Activated B cell treated with CpG ODN at 0.5 μM for 24 hours (primary cell): ENCODE results near the gene PAX2. TPM values are rescaled to one million over a fixed set of nuclear protein-coding genes. Genes with fewer than 3 reads are reported as not detected.
A peak's percentile ranks its signal among the peaks of the same experiment; 100 is the strongest.

Experiments
- ATAC-seq: fragments of 200-7000 bp; cut with Tn5 transposase; one replicate; pipeline ENCODE4 v1.10.0; 2021; ENCODE audit warnings: low read depth, mild to moderate bottlenecking, moderate library complexity
- CTCF ChIA-PET: fragments of 350-600 bp; sonication (Branson Sonifier 250); formaldehyde crosslinking; loops from one replicate; lab custom pipeline; 2021; ENCODE audit warnings: antibody characterized with exemption; lab: Charles Lee
- POLR2A ChIA-PET: fragments of 350-600 bp; sonication (Branson Sonifier 250); formaldehyde crosslinking; loops from one replicate; lab custom pipeline; 2021; ENCODE audit warnings: antibody characterized with exemption; lab: Charles Lee
- DNase-seq: peaks from one replicate; pipeline ENCODE4 v3.0.0; 2022
- H3K27ac Mint-ChIP-seq: one replicate; pipeline ENCODE4 v1.8.0; 2020; ENCODE audit warnings: mixed read lengths
- H3K27me3 Mint-ChIP-seq: one replicate; pipeline ENCODE4 v1.8.0; 2021; ENCODE audit warnings: mixed read lengths
- H3K36me3 Mint-ChIP-seq: one replicate; pipeline ENCODE4 v1.8.0; 2021; ENCODE audit warnings: low read depth, mixed read lengths
- H3K4me1 Mint-ChIP-seq: one replicate; pipeline ENCODE4 v1.8.0; 2021; ENCODE audit warnings: mixed read lengths
- H3K4me3 Mint-ChIP-seq: one replicate; pipeline ENCODE4 v1.8.0; 2020; ENCODE audit warnings: mild to moderate bottlenecking, mixed read lengths
- H3K9me3 Mint-ChIP-seq: one replicate; pipeline ENCODE4 v1.8.0; 2020; ENCODE audit warnings: mixed read lengths
- intact Hi-C: fragments of 100-400 bp; cut with micrococcal nuclease; formaldehyde crosslinking; loops from one replicate; pipeline ENCODE4 v1.15.1; 2024
- total RNA-seq: library from RNA; stranded (reverse); gene quantifications from 2 replicates; pipeline ENCODE4 v1.2.3, GENCODE V29; 2022
- TF ChIP-seq, protein P1 (sequence below): fragments of 200-600 bp; IDR thresholded peaks from one replicate; pipeline ENCODE4 v1.8.0; 2022; ENCODE audit warnings: antibody characterized with exemption, mild to moderate bottlenecking

Gene PAX2
- total RNA-seq, 1 donor from 2014 or later, result not detected

DNA sequence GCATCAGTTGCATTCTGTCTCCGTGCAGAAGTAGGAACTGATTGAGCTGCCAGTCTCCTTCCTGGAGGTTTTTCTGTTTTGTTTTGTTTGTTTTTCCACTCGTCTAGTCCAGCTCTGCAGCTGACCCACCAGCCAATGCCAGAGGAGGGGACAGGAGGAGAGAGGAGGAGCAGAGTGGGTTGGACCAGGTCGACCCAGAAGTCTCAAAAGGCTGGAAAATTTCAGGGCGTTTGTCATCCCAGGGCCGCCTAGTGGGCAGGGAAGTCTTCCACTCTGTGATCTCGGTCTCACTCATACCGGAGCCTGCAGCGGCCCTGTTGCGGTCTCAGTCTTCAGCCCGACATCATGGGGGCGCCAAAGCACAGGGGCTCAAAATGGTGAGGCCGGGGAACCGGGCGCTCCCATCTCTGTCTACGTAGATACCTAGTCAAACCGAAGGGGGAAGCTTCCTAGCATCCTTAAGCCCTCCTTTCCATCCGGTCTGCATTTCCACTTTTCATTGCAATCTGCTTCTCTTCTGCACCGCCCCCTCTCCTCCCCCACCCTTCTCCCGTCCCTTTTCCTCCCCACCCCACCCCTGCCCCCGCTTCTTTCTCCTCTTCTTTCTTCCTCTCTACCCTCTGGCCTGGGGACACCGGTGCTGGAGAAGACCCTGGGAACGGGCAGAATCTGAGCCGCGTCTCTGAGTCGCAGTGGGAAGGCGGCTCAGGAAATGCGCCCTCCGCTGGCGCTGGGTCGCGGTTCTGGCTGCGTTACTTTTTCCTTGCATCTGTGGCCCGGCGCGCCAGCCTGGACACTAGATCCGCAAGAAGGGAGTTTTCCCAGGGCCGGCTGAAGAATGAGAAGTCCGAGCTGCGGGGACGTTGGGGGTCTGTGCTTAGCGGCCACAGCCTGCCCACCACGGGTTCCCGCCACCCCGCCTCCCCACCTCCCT, 16.2 kb upstream of the PAX2 start:
- Mint-ChIP-seq H3K4me3 (peak overlapping the region; percentile 40), H3K36me3 (no peaks in the 10 kb centered on the region), H3K4me1 (peaks cover 26% of the 10 kb centered on the region), H3K27ac (no peak overlapping the region), H3K27me3 (peaks cover 72% of the 10 kb centered on the region), H3K9me3 (no peaks in the 10 kb centered on the region)
- ChIA-PET CTCF (interaction anchor here (1.6 kb wide), 1 partner anchor 14 kb away, joined by 3 read pairs; no protein-coding TSS in a partner anchor), POLR2A (no interaction called here)
- TF ChIP-seq, protein P1, sequence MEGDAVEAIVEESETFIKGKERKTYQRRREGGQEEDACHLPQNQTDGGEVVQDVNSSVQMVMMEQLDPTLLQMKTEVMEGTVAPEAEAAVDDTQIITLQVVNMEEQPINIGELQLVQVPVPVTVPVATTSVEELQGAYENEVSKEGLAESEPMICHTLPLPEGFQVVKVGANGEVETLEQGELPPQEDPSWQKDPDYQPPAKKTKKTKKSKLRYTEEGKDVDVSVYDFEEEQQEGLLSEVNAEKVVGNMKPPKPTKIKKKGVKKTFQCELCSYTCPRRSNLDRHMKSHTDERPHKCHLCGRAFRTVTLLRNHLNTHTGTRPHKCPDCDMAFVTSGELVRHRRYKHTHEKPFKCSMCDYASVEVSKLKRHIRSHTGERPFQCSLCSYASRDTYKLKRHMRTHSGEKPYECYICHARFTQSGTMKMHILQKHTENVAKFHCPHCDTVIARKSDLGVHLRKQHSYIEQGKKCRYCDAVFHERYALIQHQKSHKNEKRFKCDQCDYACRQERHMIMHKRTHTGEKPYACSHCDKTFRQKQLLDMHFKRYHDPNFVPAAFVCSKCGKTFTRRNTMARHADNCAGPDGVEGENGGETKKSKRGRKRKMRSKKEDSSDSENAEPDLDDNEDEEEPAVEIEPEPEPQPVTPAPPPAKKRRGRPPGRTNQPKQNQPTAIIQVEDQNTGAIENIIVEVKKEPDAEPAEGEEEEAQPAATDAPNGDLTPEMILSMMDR, result no peak
- intact Hi-C loops, result no loop called here
- ATAC-seq (peak; percentile 48), DNase-seq (no peak)

DNA sequence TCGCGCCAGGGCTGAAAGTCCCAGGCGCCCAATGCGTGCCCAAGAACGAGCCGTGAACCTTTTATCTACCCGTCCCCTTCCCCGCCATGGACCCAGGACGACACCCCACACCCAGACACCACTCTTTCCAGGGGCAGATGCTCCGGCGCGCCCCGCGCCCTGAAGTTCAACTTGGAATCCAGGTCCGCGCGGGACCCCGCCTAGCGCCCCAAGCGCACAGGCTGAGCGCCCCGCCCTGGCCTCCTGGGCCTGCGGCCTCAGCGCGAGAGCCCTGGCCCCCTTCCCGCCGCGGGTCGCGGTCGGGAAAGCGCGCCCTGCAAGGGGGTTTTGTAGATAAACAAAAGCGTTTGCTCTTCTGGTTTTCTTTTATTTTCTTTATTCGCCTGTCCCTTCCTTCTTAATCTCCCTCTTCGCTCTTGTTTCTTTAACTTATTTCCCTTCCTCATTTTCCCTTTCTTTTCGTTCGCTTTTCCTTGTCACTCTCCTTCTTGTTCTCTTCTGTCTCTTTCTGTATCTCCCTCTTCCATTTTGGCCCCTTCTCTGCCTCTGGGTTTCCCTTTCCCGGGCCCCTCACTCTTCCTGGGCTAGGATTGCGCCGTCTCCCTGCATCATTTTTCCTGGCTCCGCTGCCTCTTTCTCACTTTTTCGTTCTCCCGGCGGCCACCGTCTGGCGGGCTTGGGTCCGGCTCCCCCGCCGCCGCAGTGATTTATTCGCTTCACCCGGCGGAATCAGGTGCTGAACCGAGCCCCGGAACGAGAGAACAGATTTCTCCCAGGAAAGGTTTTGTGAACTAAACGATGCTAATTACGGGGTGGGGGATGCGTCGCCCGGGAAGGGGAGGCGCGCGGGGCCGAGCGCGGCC, 15.3 kb upstream of the PAX2 start:
- POLR2A ChIA-PET, result no interaction called here
- intact Hi-C loops, result loop anchor here (2.0 to 5.0 kb wide), 2 partner anchors 17 to 73 kb away; no protein-coding TSS in a partner anchor
- ATAC-seq (no peak), DNase-seq (no peak)
- no peaks in the 10 kb centered on the region for H3K9me3 Mint-ChIP-seq
- H3K27me3 Mint-ChIP-seq, result peaks cover 79% of the 10 kb centered on the region
- H3K27ac Mint-ChIP-seq, result no peak overlapping the region
- TF ChIP-seq, protein P1, result no peak
- peak overlapping the region; percentile 67 for H3K4me3 Mint-ChIP-seq
- H3K36me3 Mint-ChIP-seq, result no peaks in the 10 kb centered on the region
- peaks cover 28% of the 10 kb centered on the region for H3K4me1 Mint-ChIP-seq
- CTCF ChIA-PET, result interaction anchor here (1.6 kb wide), 1 partner anchor 13 kb away, joined by 3 read pairs; no protein-coding TSS in a partner anchor

DNA sequence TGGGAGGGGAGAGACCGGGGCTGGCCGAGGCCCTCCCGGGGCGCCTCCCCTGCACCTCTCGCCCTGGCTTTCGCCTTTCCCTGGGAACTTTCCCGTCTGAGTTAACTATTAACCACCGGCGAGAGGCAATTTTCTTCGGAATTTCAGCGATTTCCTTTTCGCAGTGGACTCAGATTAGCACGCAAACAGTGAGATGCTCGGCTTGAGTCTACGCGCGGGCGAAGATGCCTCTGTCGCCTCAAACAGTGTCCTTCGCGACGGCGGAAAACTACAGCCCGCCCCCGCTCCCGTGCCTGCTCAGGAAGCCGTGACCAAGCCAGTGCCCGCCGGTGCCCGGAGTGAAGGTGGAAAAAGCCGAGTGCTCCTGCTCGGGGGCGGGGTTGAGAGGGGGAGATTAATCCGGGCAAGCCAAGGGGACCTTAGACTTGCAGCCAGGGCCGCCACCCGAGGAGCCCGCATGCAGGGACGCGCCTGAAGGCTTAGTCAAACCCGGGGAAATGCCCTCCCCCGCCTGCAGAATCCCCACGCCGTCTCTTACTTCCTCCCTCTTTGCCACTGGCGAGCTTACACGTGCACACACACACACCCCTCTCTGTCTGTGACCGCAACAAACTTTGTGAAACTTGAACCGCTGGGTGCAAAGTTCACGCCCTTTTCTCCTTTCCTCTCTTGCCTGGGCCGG, 14.5 kb upstream of the PAX2 start:
- Mint-ChIP-seq H3K27ac (no peak overlapping the region), H3K9me3 (no peaks in the 10 kb centered on the region), H3K4me3 (peak overlapping the region; percentile 78), H3K4me1 (peaks cover 28% of the 10 kb centered on the region), H3K36me3 (no peaks in the 10 kb centered on the region), H3K27me3 (peaks cover 78% of the 10 kb centered on the region)
- POLR2A ChIA-PET, result no interaction called here
- peak; percentile 85 for ATAC-seq
- intact Hi-C loops, result loop anchor here (2.0 to 5.0 kb wide), 2 partner anchors 16 to 74 kb away; no protein-coding TSS in a partner anchor
- TF ChIP-seq, protein P1, result no peak
- CTCF ChIA-PET, result no interaction called here
- no peak for DNase-seq

DNA sequence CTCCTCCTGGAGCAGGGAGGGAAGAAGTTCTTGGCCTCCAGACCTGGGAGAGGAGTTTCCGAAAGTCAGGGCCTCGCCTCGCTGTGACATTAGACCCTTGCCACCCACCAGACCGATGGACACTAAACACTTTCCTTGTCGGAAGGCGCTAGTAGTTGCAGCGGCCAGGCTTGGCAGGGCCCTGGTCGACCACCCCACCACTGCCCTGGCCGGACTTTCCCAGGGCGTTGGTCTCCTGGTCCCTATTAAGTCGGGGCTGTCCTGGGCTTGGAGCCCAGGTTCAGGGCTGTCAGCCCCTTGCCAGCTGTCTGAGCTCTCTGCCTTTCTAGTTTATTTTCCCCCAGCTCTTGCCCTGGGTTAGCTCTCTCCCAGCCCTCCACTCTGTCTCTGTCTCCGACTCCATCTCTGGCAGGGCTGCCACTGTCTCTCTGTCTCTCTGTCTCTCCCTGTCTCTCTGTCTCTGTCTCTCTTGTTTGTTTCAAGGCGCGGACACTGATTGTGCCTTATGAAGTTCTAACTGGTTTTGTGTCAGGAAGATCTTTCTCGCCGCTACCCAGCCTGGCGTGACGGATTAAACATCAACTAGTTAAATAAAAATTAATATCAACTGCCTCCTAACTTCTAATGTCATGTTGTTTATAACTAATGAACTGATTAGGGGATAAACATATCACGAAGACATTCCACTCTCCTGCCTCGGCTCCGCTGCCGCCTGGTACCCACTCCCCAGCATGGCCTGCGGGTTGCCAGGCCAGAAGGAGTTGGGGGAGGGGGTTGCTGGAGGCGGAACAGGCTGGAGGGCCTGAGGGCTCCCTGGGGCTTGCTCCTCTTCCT, 13.8 kb upstream of the PAX2 start:
- Mint-ChIP-seq H3K36me3 (no peaks in the 10 kb centered on the region), H3K27me3 (peaks cover 74% of the 10 kb centered on the region), H3K27ac (no peak overlapping the region), H3K4me1 (peaks cover 28% of the 10 kb centered on the region), H3K4me3 (peak overlapping the region; percentile 78), H3K9me3 (no peaks in the 10 kb centered on the region)
- CTCF ChIA-PET, result no interaction called here
- DNase-seq, result no peak
- POLR2A ChIA-PET, result interaction anchor here (0.5 kb wide), 1 partner anchor 189 kb away, joined by 4 read pairs; no protein-coding TSS in a partner anchor
- intact Hi-C loops, result loop anchor here (2.0 to 5.0 kb wide), 2 partner anchors 15 to 74 kb away; no protein-coding TSS in a partner anchor
- no peak for ATAC-seq
- TF ChIP-seq, protein P1, result no peak
